Left renal cortex interstitium (tissue), 4 donors: ENCODE data around the gene GNAI1. TPM values are rescaled to one million over a fixed set of nuclear protein-coding genes. Genes with fewer than 3 reads are reported as not detected.

Experiments used
- DNase-seq, 4 donors: peaks; one replicate each; pipeline ENCODE4 v3.0.0-alpha.2; 2013; ENCODE audit warnings: low read depth in 4 of 4, low spot score in 2 of 4, missing footprints in 1 of 4
- polyA plus RNA-seq, 4 donors: library from polyadenylated mRNA; unstranded; fragments of 120-200 nt; gene quantifications; one replicate each; pipeline ENCODE4 v1.2.1, GENCODE V29; 2013; ENCODE audit not compliant: insufficient read length in 4 of 4

Gene GNAI1
- polyA plus RNA-seq, 4 donors, result 92.6 to 133 (median 120) TPM

DNA sequence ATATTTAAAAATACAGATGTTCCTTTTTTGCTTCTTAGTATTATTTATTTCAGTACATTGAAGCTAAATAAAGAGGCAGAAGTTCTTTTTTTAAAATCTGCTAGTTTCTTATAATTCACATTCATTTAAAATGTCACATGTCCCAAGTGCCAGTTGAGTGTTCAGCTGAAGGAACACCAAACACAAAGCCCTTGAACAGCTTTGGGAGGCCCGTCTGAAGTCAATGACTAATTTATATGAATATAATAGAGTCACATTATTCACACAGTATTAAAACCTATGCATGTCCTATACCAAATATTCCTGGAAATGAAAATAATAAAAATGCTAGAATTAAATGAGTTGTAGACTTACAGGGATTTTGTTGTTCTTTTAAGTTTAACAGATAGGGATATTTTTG is 70.3 kb downstream of the GNAI1 start:
- no peak for DNase-seq

DNA sequence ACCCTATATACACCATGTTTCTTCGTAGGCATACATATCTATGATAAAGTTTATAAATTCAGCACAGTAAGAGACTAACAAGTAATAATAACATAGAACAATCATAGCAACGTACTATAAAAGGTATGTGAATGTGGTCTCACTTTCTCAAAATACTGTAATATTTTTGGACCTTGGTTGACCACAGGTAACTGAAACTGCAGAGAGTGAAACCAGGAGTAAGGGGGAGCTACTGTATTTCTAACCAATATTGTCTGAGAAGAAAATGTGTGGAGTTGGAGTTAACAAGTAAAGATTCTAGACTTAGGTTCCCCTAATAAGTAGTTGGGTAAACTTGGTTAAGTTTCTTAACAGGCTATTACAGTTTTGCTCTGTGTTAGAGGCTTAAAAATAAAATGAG is 72.1 kb downstream of the GNAI1 start:
- no peak for DNase-seq

DNA sequence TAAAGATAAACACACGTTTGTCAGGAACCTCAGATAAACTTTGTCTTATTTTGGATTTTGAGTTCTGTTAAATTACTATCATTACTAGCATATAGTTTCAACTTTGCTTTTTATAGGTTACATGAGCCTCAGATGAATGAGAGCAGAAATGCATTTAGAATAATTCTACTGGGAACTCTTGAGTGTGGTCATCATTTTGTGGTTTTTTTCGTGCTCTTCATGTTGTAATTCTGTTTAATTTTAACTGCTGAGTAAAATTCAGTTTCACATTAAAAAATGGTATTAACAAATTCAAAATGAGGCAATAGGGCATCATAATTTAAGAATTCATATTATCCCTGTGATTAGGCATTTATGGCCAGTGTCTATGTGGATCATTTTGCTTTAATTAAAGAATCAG is 72.9 kb downstream of the GNAI1 start:
- DNase-seq, result no peak

DNA sequence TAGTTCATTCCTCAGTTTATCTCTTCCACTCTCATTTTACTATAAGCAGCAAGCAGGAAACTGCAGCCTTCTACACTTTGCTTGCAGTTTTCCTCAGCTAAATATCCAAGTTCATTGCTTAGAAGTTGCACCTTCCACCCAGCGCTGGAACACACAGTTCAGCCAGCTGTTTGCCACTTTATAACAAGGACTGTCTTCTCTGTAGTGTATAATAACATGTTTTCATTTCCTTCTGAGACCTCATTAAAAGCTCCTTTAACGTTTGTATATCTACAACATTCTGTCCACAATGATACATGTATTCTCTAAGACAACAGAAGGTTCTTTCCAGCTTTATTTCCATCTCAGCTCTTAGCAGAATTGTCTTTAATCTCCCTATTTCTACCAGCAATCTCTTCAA is 74.1 kb downstream of the GNAI1 start:
- DNase-seq, result no peak

DNA sequence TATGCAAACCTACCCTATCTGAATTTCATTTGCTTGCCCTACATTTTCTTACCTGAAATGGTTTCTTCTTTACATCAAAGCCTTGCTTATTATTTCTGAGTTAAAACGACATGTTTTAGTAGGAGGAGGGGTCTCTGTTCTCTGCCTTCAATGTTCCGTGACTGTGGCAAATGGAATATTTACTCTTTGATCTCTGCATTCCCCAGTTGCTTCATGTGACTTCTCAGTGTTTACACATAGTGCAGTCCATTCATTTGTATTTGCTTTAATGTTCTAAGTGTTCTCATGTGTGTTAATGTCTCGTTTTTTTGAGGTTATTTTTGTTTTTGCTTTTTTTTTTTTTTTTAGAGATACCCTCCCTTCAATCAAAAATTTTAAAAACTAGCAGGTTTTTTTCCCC is 75.8 kb downstream of the GNAI1 start:
- DNase-seq, result no peak

DNA sequence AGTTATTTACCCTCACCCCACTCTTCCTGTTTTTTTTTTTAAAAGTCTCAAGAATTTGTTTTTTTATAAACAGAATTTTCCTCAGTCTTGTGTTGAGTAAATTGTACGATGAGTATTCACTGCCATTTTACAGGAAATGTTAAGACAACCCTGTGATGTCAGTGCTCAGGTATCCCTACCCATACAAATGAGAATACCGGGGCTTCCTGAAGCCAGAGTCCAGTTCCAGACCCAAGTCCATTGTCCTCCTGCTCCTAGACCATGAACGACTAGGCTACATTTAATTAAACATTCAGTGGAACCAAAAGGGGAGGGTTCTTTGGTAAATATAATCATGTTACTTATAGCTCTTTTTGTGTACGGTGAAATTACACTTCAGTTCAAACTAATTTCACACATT is 79.2 kb downstream of the GNAI1 start:
- no peak for DNase-seq

DNA sequence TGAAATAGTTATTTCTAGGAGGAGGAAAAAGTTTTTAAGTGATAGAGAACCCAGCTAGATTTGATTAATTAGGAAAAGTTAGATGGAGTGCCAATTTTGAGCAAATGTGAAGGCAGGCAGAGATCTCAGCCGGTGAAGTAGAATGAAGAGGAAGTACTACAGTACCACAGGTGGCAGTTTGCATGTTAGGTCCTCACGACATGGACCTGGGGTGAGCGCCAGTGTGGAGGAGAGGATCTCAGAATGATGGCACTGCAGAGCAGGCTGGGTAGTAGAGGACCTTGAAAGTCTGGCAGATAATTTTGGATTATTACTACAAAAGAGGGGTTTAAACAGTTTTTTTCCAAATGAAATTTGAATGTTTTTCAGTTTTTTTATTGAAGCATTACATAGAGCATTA is 81.1 kb downstream of the GNAI1 start:
- no peak for DNase-seq

DNA sequence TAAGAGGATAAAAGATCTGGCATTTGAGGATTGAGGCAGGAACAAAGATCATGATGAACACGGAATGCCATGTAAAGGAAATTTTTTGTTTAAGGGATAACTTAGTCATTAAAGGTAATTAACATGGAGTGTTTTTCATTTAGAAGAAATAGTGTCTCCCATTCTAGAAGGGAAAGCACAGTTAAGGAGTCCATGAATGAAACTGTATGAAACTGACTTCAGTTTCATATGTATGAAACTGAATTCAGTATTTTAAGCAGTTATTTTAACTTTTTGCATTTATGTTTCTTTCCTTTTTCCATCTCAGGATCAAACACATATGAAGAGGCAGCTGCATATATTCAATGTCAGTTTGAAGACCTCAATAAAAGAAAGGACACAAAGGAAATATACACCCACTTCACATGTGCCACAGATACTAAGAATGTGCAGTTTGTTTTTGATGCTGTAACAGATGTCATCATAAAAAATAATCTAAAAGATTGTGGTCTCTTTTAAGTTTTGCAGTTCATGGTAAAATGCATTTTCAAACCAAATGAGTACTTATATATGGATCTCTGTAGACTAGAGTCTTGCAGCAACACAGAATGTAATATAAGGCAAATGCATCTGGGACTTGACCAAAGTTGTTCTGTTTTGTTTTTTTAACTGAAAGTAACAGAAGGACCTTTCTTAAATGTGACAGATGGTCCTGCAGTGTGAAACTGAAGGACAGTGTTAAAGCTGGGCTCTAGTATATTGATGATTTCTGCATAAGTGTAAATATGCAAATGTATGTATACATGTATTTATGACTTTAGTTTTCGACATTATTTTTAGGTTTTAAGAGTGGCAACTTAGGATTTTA is 82.6 kb downstream of the GNAI1 start:
- no peak for DNase-seq

DNA sequence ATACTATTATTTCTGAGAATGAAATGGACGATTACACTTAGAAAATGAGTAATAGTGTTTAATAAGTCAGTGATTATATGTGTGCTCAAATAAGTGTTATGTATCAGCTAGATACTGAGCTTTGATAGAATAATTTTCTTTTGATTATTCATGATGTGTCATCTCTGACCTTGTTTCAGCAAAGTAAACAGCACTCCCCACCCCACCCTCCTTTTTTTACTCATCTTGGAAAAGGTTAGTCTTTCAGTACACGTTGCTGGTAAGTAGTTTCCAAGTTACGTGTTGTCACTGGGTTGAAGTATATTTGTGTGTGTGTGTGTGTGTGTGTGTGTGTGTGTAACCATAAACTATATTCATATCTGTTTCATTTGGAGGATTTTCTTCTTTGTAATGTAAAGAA is 84.1 kb downstream of the GNAI1 start:
- no peak for DNase-seq

DNA sequence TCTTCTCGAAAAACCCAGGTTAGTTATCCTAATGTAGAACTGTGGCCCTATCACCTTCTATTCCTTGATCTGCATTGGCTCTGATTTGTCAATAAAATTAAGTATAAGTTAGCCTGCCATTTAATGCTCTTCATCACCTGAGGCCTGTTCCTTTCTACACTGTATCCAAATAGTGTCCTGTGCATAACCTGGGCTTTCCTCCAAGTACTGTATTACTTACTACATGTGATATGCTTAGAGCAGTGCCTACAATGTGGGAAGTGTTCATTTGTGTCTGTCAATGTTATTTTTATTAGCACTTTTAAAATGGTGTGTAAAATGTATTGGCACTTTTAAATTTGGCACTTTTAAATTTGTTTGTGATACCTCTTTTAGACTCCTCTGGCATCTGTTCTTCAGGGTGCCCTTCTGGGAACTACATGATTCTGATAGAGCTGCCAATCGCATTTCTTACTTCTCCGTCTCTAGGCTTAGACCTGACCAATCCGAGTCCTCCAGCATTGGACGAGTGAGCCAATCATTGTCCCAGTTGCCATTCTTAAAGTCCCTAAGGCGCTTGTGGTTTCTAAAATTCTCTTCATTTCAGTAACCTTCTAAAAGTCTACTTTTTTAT is 85.5 kb downstream of the GNAI1 start:
- no peak for DNase-seq

DNA sequence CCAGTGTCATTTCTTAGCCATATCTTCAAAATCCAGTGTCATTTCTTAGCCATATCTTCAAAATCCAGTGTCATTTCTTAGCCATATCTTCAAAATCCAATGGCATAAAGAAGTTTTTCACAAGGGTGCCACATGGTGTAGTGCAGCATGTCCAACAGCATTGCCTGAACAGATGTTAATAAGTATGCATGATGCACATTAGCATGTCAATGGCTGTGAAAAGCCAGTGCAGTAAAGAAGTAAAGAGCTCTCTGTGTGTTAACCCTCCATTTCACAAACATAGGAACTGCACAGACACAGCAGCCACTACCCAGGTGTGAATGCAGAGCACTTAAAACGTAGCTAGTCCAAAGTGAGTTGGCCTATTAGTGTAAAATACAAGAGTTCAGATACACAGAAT is 89.8 kb downstream of the GNAI1 start:
- DNase-seq, result no peak

DNA sequence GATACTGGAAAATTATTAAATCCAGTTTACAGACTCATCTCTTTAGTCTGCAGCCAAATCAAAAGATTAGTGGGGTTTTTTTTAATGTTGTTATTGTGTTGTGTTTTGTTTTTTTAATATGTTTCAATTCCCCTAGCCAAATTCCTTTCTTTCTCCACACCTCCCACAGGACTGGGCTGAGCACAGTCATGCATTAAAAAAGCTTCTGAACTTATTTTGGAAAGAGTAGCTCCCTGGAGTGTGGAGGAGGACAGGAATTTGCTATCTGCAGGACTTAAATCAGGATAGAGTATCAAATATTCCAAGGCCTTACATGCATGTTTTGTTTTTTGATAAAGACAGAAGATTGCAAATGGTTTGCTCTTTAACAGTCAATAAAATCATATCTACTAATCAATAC is 90.7 kb downstream of the GNAI1 start:
- no peak for DNase-seq

DNA sequence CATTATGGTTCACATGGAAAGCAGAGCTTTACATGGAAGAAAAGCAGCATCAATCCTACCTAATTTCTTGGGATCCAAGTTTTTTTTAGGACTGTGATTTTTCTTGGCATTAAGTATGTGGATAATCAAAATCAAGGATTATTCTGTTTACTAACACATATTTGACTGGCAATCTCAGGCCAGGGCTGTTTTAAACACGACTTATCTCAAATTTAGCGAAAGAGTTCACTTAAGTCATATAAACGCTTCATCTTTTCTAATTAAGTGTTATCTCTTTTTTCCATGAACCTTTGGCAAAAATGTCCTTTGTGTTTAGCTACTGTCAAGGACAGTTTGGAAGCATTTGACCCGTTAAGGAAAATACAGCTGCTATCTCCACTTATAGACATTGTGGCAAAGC is 92.0 kb downstream of the GNAI1 start:
- no peak for DNase-seq

DNA sequence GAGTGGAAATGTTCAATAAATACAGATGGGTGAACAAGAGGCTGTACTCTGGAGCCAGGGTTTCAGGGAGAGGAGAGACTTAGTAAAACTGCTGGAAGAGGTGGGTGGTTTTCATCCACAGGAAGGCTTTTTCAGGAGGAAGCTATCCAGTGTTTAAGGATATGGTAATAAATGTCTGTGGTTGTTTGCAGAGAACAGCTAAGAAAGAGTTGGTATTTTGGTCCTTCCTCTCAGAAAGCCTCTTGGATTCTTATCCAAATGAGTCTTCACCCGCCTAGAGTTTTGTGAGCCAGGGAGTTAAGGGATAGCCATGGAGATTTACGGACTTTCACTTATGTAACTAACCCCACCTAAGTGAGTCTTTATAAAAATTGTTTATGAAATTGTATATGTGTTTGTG is 95.7 kb downstream of the GNAI1 start:
- DNase-seq, result no peak

DNA sequence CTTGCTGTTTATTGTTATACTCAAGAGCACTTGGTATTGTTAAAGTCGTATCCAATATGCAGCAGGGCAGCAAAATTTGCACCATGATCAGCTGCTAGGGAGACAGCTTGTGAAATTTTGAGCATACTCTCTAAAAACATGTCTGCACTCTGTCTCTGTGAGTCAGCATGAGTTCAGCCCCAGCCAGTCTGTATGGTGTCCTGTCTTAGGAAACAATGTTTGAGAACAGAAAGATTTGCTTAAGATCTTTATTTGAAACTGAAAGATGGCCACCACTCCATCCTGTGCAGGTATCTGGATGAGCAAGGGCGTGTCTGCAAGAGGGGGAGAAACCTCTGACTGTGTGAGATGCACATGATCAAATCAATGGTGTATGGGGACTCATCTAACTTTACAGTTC is 97.1 kb downstream of the GNAI1 start:
- no peak for DNase-seq

DNA sequence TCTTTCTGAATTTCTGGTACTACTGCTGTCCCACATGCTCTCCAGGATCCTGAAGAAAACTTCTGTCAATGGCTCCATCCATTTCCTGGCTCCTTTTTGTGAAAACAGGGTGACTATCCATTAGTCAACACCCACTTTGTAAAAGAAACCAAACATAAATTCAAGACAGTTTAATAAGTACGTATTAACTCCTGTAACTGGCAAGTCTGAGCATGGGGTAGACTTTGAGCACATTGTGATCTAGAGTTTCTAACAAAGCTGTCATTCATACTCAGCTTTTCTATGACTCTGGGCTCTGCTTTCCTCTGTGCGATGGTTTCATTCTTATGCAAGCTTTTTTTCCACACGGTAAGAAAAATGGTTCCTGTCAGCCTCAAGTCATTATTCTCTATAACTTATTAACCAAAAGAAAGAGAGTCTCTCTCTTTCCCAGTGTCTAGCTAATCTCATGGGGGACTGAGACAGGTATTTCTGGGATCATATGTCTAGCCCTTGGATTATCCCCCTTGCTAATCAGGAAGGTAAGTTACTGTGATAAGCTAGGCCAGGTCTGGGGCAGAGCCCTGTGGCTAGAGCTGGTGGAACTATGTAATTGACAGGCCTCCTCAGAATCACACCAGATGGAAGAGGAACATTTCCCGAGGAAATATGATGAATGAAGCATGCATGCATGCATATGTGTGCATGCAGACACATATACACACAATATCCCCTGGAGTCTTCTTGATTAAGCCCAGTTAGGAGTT is 98.5 kb downstream of the GNAI1 start:
- DNase-seq, result no peak

DNA sequence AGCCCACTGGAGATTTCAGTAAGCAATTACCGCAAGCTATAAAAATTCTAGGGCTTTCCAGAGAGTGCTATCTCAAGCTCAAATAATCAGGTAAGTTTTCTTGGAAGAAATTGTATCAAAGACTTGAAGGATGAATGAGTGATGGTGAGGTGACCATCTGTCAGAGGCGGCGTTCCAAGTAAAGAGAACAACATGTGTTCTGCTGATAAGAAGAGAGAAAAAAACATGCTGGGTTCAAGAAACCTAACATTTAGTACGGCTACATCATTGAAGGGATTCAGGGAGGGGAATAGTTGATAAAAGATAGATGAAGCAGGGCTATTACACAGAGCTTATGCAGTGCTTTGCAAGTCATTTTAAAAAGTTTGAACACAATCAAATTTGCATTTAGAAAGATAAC is 100.7 kb downstream of the GNAI1 start:
- DNase-seq, result no peak

DNA sequence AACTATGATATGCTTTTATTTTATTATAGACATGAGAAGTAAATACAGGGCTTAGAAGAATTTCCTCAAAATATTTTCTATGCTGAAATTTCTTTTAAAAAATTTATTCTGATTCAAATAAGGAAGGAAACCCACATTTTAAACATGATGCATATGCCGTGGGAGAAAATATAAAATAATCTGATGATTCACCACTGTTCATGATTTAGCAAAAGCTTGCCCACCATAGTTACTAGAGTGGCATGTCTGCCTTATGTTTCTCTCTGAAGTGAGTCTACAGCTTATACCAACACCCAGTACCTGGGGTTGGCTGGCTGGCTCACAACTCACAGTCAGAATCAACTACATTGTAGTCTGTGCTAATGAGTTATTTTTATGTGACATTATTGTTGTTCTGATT is 102.0 kb downstream of the GNAI1 start:
- no peak for DNase-seq

DNA sequence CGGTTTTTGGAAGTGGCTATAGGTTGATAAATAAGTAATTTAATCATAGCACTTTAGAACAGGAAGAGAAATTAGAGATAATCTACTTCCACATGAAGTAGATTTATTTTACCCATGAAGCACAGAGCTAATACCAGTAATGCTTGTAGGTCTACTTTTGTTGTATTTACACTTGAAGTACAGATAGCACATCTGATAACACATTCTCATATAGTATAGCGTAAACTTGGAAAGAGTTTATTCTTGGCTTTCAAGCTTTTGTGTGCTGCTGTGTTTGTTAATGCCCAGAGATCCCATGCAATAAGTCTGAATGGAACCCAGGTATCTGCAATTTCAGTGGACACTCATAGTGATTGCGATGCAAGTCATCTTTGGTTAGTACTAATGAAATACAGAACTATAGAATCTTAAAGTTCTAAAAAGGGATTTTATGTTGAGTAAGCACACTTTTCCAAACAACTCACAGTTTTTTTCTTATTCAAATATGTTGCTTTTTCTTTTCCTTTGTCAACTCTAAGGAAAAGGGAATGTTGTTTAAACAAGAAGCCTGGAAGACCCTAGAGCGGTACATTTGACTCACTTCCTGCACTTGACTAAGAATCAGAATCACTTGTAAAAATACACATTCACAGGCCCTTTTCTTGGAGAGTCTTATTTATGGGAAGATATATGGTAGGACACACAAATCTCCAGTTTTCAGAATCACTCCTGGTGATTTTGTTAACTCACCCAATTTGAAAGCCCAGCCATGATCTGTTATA is 105.8 kb downstream of the GNAI1 start:
- DNase-seq, result no peak

DNA sequence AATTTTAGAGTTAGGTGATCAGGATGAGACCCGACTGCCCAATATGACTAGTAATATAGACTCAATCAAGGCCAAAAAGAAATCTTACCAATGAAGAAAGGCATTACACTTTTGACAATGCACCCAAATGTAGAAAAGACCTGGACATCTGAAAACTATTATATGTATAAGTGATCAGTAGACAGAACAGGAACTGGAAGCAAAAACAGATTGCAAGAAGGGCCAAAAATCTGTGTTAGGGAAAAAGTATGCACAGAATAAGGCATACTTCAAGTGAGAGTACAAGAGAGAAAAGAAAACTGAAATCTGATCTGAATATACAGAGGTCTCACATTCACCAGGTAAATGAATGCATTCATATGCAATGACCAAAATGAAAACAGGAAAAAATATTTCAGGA is 107.0 kb downstream of the GNAI1 start:
- DNase-seq, result no peak

DNA sequence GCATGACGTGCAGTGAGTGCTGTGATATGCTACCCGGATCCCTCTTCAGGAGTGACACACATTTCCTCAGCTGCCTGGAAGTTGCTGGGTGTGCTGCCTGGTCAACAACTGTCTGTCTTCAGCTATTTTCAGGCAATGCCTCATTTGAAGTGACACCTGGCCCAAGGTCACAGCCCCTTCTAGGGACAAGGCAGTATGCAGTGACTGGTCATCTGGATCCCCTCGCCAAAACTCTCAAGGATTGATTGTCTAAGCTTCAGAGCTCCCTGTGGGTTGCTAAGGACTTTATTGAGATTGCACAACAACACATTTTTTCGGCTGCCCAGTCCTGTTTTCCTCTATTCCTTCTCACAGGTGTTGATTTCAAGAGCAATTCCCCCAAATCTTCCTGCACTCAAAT is 108.8 kb downstream of the GNAI1 start:
- DNase-seq, result no peak
